Panc1 (cell line): ENCODE data around the gene ZFP92. TPM values are rescaled to one million over a fixed set of nuclear protein-coding genes. Genes with fewer than 3 reads are reported as not detected.

Source experiments
- ATAC-seq: fragments of 200-7000 bp; cut with Tn5 transposase; 2 replicates; pipeline ENCODE4 v1.9.1; 2020; ENCODE audit warnings: mild to moderate bottlenecking, moderate library complexity
- BruUV-seq: library from RNA; stranded (reverse); fragments of 400-500 nt; replicated peaks from 2 replicates; lab custom pipeline; 2021; lab: Mats Ljungman, UMichigan
- CTCF ChIA-PET: fragments of 300-600 bp; sonication (Branson Sonifier 250); formaldehyde crosslinking; loops from one replicate; lab custom pipeline; 2022; ENCODE audit warnings: antibody characterized with exemption; lab: Charles Lee
- POLR2A ChIA-PET: fragments of 300-600 bp; sonication (Branson Sonifier 250); formaldehyde crosslinking; loops from one replicate; lab custom pipeline; 2022; ENCODE audit warnings: antibody characterized with exemption; lab: Charles Lee
- DNase-seq: peaks from one replicate; pipeline ENCODE4 v3.0.0-alpha.2; 2010; ENCODE audit warnings: low read depth, low spot score
- H3K27ac ChIP-seq: 2 replicates; pipeline ENCODE4 v1.5.1; 2011; ENCODE audit warnings: mild to moderate bottlenecking, low read length, inconsistent platforms
- H3K27me3 ChIP-seq: fragments of 200-500 bp; sonication (Bioruptor generic); 2 replicates; pipeline ENCODE4 v1.6.0; 2014; ENCODE audit warnings: low read length, inconsistent platforms; ENCODE audit not compliant: control insufficient read depth, insufficient read depth
- H3K36me3 ChIP-seq: fragments of 200-500 bp; sonication (Bioruptor generic); 2 replicates; pipeline ENCODE4 v1.5.1; 2014; ENCODE audit warnings: inconsistent platforms, mild to moderate bottlenecking, low read length, moderate library complexity; ENCODE audit not compliant: control insufficient read depth, insufficient read depth
- H3K4me1 ChIP-seq: 2 replicates; pipeline ENCODE4 v1.5.1; 2011; ENCODE audit warnings: inconsistent platforms, mild to moderate bottlenecking, low read length, moderate library complexity; ENCODE audit not compliant: control insufficient read depth, insufficient read depth
- H3K4me3 ChIP-seq, 2 experiments: 2 replicates each; pipeline ENCODE4 v1.5.1; 2011 to 2012; ENCODE audit warnings: low read depth in 2 of 2, low read length in 2 of 2, mild to moderate bottlenecking in 2 of 2, inconsistent platforms in 1 of 2, moderate library complexity in 1 of 2
- H3K9me3 ChIP-seq: fragments of 200-500 bp; sonication (Bioruptor generic); 2 replicates; pipeline ENCODE4 v1.5.1; 2014; ENCODE audit warnings: low read depth, mild to moderate bottlenecking, inconsistent platforms, low read length, moderate library complexity; ENCODE audit not compliant: control insufficient read depth, insufficient read depth
- CTCF ChIP-seq: fragments of 450-650 bp; IDR thresholded peaks from 2 replicates; pipeline ENCODE4 v1.5.1; 2017; ENCODE audit warnings: mild to moderate bottlenecking
- POLR2AphosphoS5 ChIP-seq: IDR thresholded peaks from 2 replicates; pipeline ENCODE4 v1.6.1; 2012; ENCODE audit warnings: mild to moderate bottlenecking, low read depth, low read length, moderate library complexity
- REST ChIP-seq, 2 experiments: IDR thresholded peaks; 2 replicates each; pipeline ENCODE4 v1.6.1; 2011 to 2012; ENCODE audit warnings: low read depth in 2 of 2, control low read depth in 1 of 2, low read length in 1 of 2, mild to moderate bottlenecking in 1 of 2, moderate library complexity in 1 of 2; ENCODE audit not compliant: insufficient read depth in 1 of 2
- SIN3A ChIP-seq: IDR thresholded peaks from 2 replicates; pipeline ENCODE4 v1.6.1; 2012; ENCODE audit warnings: low read depth, mild to moderate bottlenecking, low read length, moderate library complexity, borderline replicate concordance; ENCODE audit not compliant: insufficient read depth
- TCF7L2 ChIP-seq: IDR thresholded peaks from 2 replicates; pipeline ENCODE4 v1.6.1; 2011; ENCODE audit warnings: mild to moderate bottlenecking, low read depth, low read length, inconsistent platforms
- in situ Hi-C: cut with HindIII; loops from 2 replicates; pipeline ENCODE4 v1.10.0; 2016; ENCODE audit warnings: low sequenced_read_pairs, low pct_unique_long_range_greater_than_20kb
- intact Hi-C: fragments of 100-400 bp; cut with micrococcal nuclease; formaldehyde crosslinking; loops from one replicate; pipeline ENCODE4 v1.10.0; 2022; ENCODE audit not compliant: unreplicated experiment
- total RNA-seq: library from RNA; stranded (reverse); gene quantifications from one replicate; pipeline ENCODE4 v1.2.1, GENCODE V29; 2021; ENCODE audit not compliant: unreplicated experiment

Gene ZFP92
- total RNA-seq, 1 experiment from 2014 or later = 0.90 TPM

- no peak for ATAC-seq
- in situ Hi-C loops (no loop called here), intact Hi-C loops (no loop called here)
- no peak for TF ChIP-seq CTCF
- no peak for TF ChIP-seq SIN3A
- no peak for TF ChIP-seq POLR2AphosphoS5
- TF ChIP-seq REST (IDR thresholded peaks at IDR 0.05; ENCODE audit: insufficient read depth in 1 of 2, low read depth in 2 of 2, low read length in 1 of 2) = no peak
- TF ChIP-seq TCF7L2 = no peak
- Histone ChIP-seq H3K9me3 (no peaks in the 10 kb centered on the region), H3K4me3 (no peak overlapping the region), H3K27me3 (no peaks in the 10 kb centered on the region; the same call in 1 of the 2 replicates), H3K36me3 (no peaks in the 10 kb centered on the region), H3K27ac (no peak overlapping the region), H3K4me1 (no peaks in the 10 kb centered on the region)
- ChIA-PET CTCF (no interaction called here), POLR2A (no interaction called here)
- DNase-seq = no peak
- no TSS peak for BruUV-seq
Observed at GRCh38 chrX:153409414-153410101, 1.7 kb upstream of the ZFP92 start.

GRCh38 chrX:153410373-153410772, 899 bp upstream of the ZFP92 start:
- in situ Hi-C loops (no loop called here), intact Hi-C loops (no loop called here)
- TF ChIP-seq SIN3A (no peak), CTCF (no peak), POLR2AphosphoS5 (no peak), TCF7L2 (no peak), REST (IDR thresholded peaks at IDR 0.05; ENCODE audit: insufficient read depth in 1 of 2, low read depth in 2 of 2, low read length in 1 of 2) (no peak)
- Histone ChIP-seq H3K9me3 (no peaks in the 10 kb centered on the region), H3K27me3 (no peaks in the 10 kb centered on the region; the same call in 1 of the 2 replicates), H3K36me3 (no peaks in the 10 kb centered on the region), H3K4me1 (no peaks in the 10 kb centered on the region), H3K27ac (no peak overlapping the region), H3K4me3 (no peak overlapping the region)
- BruUV-seq = no TSS peak
- ATAC-seq (no peak), DNase-seq (no peak)
- ChIA-PET POLR2A (no interaction called here), CTCF (no interaction called here)
